ENCODE measurements around the gene PBX3. TPM values are rescaled to one million over a fixed set of nuclear protein-coding genes. Genes with fewer than 3 reads are reported as not detected.

The PBX3 gene
- total and polyA plus RNA-seq, 2 experiments from 2014 or later = 13.4 to 30.9 TPM

DNA sequence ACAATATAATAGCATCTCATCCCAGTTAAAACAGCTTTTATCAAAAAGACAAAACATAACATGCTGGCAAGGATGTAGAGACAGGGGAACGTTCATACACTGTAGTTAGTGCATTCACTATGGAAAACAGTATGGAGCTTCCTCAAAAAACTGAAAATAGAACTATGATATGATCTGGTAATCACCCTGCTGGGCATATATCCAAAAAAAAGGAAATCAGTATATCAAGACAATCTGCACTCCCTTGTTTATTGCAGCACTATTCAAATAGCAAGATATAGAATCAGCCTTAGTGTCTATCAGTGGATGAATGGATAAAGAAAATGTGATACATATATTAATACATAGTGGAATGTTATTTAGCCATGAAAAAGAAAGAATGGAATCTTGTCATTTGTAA lies 88.5 kb downstream of the PBX3 start:
- peaks cover 94% of the 10 kb centered on the region for H3K79me2 ChIP-seq (ENCODE audit: insufficient read depth)
- H3K27ac ChIP-seq = no peak overlapping the region
- no peak overlapping the region for H2AFZ ChIP-seq
- no peaks in the 10 kb centered on the region for H3K27me3 ChIP-seq (replicated peaks; ENCODE audit: insufficient read depth)
- in situ Hi-C loops (cut with MboI) = no loop called here
- no peaks in the 10 kb centered on the region for H3K9me2 ChIP-seq (ENCODE audit: insufficient read depth)
- H3K9ac ChIP-seq = no peak overlapping the region
- no peak for DNase-seq
- H3K4me3 ChIP-seq = no peak overlapping the region
- H3F3A ChIP-seq (ENCODE audit: insufficient read depth) = 0 out of 2 replicates have a peak, but pooled peaks cover 4% of the 10 kb centered on the region
- WGBS, 2 experiments (ENCODE audit: low coverage in 1 of 2, low lambda C conversion rate in 2 of 2, missing lambda C conversion rate in 2 of 2) = 95 to 100% methylated on average over 1 of the region's 1 CpG
- H3K4me1 ChIP-seq (ENCODE audit: insufficient read depth) = peaks cover 8% of the 10 kb centered on the region
- H3K9me3 ChIP-seq (ENCODE audit: low read depth) = no peaks in the 10 kb centered on the region
- TF ChIP-seq EZH2phosphoT487 (IDR thresholded peaks at IDR 0.05; ENCODE audit: insufficient read depth, low read depth) (no peak), EZH2 (IDR thresholded peaks at IDR 0.05; ENCODE audit: insufficient read depth, poor library complexity, severe bottlenecking) (no peak)
- H3K36me3 ChIP-seq (ENCODE audit: low read depth) = no peaks in the 10 kb centered on the region; the same call in 1 of the 2 replicates
- no peak overlapping the region for H3K4me2 ChIP-seq (ENCODE audit: unreplicated experiment)
- no peaks in the 10 kb centered on the region for H4K20me1 ChIP-seq (ENCODE audit: insufficient read depth)

DNA sequence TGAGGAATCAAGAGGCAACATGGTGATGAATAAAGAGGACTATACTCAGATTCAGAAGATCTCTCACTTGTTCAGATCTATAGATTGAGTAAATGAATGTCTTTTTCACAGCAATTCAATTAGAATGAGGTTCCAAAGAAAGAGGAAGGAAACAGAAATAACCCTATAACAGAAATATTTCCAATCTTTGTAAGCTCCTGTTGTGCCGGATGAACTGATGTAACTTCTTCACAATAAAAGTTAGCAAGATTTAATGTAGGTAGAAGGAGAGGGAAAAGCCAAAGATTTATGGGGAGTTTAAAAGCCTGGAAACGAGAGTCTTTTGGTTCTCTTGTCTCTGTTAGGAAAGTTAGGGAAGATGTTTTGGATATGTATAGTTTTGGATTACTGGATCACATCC lies 92.1 kb downstream of the PBX3 start:
- Histone ChIP-seq H3K4me1 (ENCODE audit: insufficient read depth) (no peaks in the 10 kb centered on the region), H3K4me2 (ENCODE audit: unreplicated experiment) (no peak overlapping the region), H3K27ac (no peak overlapping the region)

DNA sequence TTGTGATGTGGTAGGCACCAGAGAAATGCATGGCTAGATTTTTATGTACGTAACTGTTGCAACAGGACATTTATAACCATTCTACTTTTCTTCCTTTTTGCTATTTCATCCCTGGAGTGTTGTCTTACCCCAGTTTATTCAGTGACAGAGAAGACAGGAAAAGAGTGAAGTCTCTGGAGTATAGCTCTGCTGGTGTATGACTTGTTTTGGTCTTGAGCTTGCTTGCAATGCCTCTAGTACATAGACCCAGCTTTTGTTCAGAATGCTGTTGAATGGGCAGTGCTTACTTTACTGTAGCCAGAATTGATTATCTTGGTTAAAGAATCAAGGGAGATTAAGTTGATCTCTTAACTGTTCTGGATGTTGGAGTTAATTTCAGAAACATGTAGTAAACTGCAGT lies 94.3 kb downstream of the PBX3 start:
- Histone ChIP-seq H3K9ac (no peak overlapping the region), H3K79me2 (ENCODE audit: insufficient read depth) (peaks cover 96% of the 10 kb centered on the region), H2AFZ (no peak overlapping the region), H3K9me2 (ENCODE audit: insufficient read depth) (no peaks in the 10 kb centered on the region), H3F3A (ENCODE audit: insufficient read depth) (no peaks in the 10 kb centered on the region), H3K36me3 (ENCODE audit: low read depth) (no peaks in the 10 kb centered on the region), H3K4me3 (no peak overlapping the region), H3K27me3 (replicated peaks; ENCODE audit: insufficient read depth) (no peaks in the 10 kb centered on the region), H3K4me2 (ENCODE audit: unreplicated experiment) (no peak overlapping the region), H3K27ac (no peak overlapping the region), H4K20me1 (ENCODE audit: insufficient read depth) (no peaks in the 10 kb centered on the region), H3K4me1 (ENCODE audit: insufficient read depth) (no peaks in the 10 kb centered on the region), H3K9me3 (ENCODE audit: low read depth) (no peaks in the 10 kb centered on the region)
- no peak for DNase-seq
- no peak for TF ChIP-seq EZH2phosphoT487 (IDR thresholded peaks at IDR 0.05; ENCODE audit: insufficient read depth, low read depth)
- TF ChIP-seq EZH2 (IDR thresholded peaks at IDR 0.05; ENCODE audit: insufficient read depth, poor library complexity, severe bottlenecking) = no peak
- in situ Hi-C loops (cut with MboI) = no loop called here
- 100% methylated on average over 1 of the region's 1 CpG for WGBS, 2 experiments (ENCODE audit: low coverage in 1 of 2, low lambda C conversion rate in 2 of 2, missing lambda C conversion rate in 2 of 2)

More for the DNA sequence above, 92.1 kb downstream of the PBX3 start:
- H4K20me1 ChIP-seq (ENCODE audit: insufficient read depth) = no peaks in the 10 kb centered on the region
- H3K9me2 ChIP-seq (ENCODE audit: insufficient read depth) = no peaks in the 10 kb centered on the region
- H3K27me3 ChIP-seq (replicated peaks; ENCODE audit: insufficient read depth) = no peaks in the 10 kb centered on the region
- in situ Hi-C loops (cut with MboI) = no loop called here
- H3F3A ChIP-seq (ENCODE audit: insufficient read depth) = 0 out of 2 replicates have a peak, but pooled peaks cover 4% of the 10 kb centered on the region
- no peaks in the 10 kb centered on the region; the same call in 1 of the 2 replicates for H3K36me3 ChIP-seq (ENCODE audit: low read depth)
- WGBS, 2 experiments (ENCODE audit: low coverage in 1 of 2, low lambda C conversion rate in 2 of 2, missing lambda C conversion rate in 2 of 2) = 90 to 92% methylated on average over 2 of the region's 2 CpGs
- DNase-seq = no peak
- TF ChIP-seq EZH2 (IDR thresholded peaks at IDR 0.05; ENCODE audit: insufficient read depth, poor library complexity, severe bottlenecking) = no peak
- no peak for TF ChIP-seq EZH2phosphoT487 (IDR thresholded peaks at IDR 0.05; ENCODE audit: insufficient read depth, low read depth)
- no peaks in the 10 kb centered on the region for H3K9me3 ChIP-seq (ENCODE audit: low read depth)
- no peak overlapping the region for H2AFZ ChIP-seq
- H3K9ac ChIP-seq = no peak overlapping the region
- H3K4me3 ChIP-seq = no peak overlapping the region
- H3K79me2 ChIP-seq (ENCODE audit: insufficient read depth) = peaks cover 94% of the 10 kb centered on the region

DNA sequence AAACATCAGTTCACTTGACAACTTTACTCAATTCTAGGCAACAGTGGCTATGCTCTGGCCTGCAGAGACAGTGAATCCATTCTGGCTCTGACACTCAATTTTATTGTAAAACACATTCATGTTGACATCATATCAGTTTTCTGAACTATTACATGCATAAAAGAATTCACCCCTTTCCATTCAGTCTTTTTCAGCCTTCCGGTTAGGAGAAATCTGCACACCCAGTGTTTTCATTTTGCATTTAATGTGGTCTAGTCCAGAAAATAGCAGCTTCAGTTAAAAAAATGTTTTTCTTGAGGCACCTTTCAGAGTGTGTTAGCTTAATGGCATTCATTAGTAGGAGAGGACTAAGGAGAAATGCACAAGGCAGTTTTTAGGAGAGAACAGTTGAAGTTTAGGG lies 95.1 kb downstream of the PBX3 start:
- Histone ChIP-seq H3K79me2 (ENCODE audit: insufficient read depth) (peaks cover 98% of the 10 kb centered on the region), H3K27ac (no peak overlapping the region), H3K27me3 (replicated peaks; ENCODE audit: insufficient read depth) (no peaks in the 10 kb centered on the region), H3K4me3 (no peak overlapping the region), H3K4me2 (ENCODE audit: unreplicated experiment) (no peak overlapping the region), H3K9me3 (ENCODE audit: low read depth) (no peaks in the 10 kb centered on the region), H3K9me2 (ENCODE audit: insufficient read depth) (no peaks in the 10 kb centered on the region), H2AFZ (no peak overlapping the region), H3K9ac (no peak overlapping the region), H3K4me1 (ENCODE audit: insufficient read depth) (no peaks in the 10 kb centered on the region), H3F3A (ENCODE audit: insufficient read depth) (no peaks in the 10 kb centered on the region), H4K20me1 (ENCODE audit: insufficient read depth) (no peaks in the 10 kb centered on the region), H3K36me3 (ENCODE audit: low read depth) (no peaks in the 10 kb centered on the region)
- in situ Hi-C loops (cut with MboI) = no loop called here
- WGBS, 2 experiments (ENCODE audit: low coverage in 1 of 2, low lambda C conversion rate in 2 of 2, missing lambda C conversion rate in 2 of 2) = 95 to 100% methylated on average over 1 of the region's 1 CpG
- no peak for DNase-seq
- TF ChIP-seq EZH2phosphoT487 (IDR thresholded peaks at IDR 0.05; ENCODE audit: insufficient read depth, low read depth) (no peak), EZH2 (IDR thresholded peaks at IDR 0.05; ENCODE audit: insufficient read depth, poor library complexity, severe bottlenecking) (no peak)

DNA sequence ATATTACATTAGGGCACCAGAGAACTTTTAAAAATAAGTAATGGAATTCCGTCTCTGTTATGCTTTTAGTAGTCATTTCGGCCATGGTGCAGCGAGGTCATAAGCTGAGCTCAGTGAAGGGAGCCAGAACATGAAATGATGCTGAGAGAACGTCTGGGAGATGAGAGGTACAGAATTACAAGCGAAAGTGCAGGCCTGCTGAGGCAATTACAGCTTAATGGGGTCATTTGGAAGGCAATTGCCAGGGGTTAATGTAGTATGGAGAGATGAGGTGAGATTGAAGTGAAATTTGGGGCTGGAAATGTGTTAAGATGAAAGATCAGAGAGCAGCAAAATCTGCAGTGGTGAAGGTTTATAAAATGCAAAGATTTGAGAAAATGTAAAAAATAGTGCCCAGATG lies 96.5 kb downstream of the PBX3 start:
- Histone ChIP-seq H3K9me2 (ENCODE audit: insufficient read depth) (no peaks in the 10 kb centered on the region), H3K9ac (no peak overlapping the region), H2AFZ (no peak overlapping the region), H3F3A (ENCODE audit: insufficient read depth) (no peaks in the 10 kb centered on the region), H3K27me3 (replicated peaks; ENCODE audit: insufficient read depth) (no peaks in the 10 kb centered on the region), H3K4me2 (ENCODE audit: unreplicated experiment) (no peak overlapping the region), H3K9me3 (ENCODE audit: low read depth) (no peaks in the 10 kb centered on the region), H3K36me3 (ENCODE audit: low read depth) (no peaks in the 10 kb centered on the region), H3K79me2 (ENCODE audit: insufficient read depth) (peaks cover 100% of the 10 kb centered on the region), H3K27ac (no peak overlapping the region), H3K4me3 (no peak overlapping the region), H3K4me1 (ENCODE audit: insufficient read depth) (no peaks in the 10 kb centered on the region), H4K20me1 (ENCODE audit: insufficient read depth) (no peaks in the 10 kb centered on the region)
- in situ Hi-C loops (cut with MboI) = no loop called here
- TF ChIP-seq EZH2 (IDR thresholded peaks at IDR 0.05; ENCODE audit: insufficient read depth, poor library complexity, severe bottlenecking) (no peak), EZH2phosphoT487 (IDR thresholded peaks at IDR 0.05; ENCODE audit: insufficient read depth, low read depth) (no peak)
- no peak for DNase-seq
- 83 to 85% methylated on average over 5 of the region's 5 CpGs for WGBS, 2 experiments (ENCODE audit: low coverage in 1 of 2, low lambda C conversion rate in 2 of 2, missing lambda C conversion rate in 2 of 2)
